IPS DF 4.7 (cell line): ENCODE data around the gene CIDEA.
"Not testable (repeated sequence)": the region's sequence is repeated elsewhere in the genome, so short reads cannot be mapped to it uniquely, and the experiment has no call there.

Source experiments
- DNase-seq: peaks from one replicate; pipeline ENCODE4 v3.0.0-alpha.2; 2013; ENCODE audit warnings: low spot score; ENCODE audit errors: extremely low read depth

CIDEA gene

DNA sequence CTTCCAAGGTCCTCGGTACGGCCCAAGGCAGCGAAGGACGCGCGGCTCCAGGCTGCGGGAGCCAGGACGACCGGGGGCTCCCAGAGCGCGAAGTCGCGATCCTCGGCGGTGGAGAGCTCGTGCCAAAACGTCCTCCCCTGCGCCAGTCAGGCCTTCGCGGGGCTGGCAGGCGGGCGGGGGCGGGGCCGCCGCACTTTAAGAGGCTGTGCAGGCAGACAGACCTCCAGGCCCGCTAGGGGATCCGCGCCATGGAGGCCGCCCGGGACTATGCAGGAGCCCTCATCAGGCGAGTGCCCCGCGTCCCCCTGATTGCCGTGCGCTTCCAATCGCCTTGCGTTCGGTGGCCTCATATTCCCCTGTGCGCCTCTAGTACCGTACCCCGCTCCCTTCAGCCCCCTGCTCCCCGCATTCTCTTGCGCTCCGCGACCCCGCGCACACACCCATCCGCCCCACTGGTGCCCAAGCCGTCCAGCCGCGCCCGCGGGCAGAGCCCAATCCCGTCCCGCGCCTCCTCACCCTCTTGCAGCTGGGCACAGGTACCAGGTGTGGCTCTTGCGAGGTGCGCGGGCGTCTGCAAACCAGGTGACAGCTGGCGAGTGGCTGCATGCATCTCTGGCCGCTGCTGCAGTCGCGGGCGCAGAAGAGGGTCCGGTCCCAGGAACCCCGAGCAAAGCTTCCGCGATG is at the start of gene CIDEA:
Gene CIDEA (plus strand): TSS at position 226 of the 684 bp plus-strand sequence. CDS start 23 bp downstream, at position 249.
- DNase-seq: no peak

GRCh38 chr18:12208296-12209153 is 45.6 kb upstream of the CIDEA start:
- not testable (repeated sequence) for DNase-seq

- DNase-seq: not testable (repeated sequence)
These were observed 41.9 kb upstream of the CIDEA start for GRCh38 chr18:12212308-12212707.

- DNase-seq: not testable (repeated sequence)
These were observed 39.7 kb upstream of the CIDEA start for GRCh38 chr18:12214296-12215005.

DNA sequence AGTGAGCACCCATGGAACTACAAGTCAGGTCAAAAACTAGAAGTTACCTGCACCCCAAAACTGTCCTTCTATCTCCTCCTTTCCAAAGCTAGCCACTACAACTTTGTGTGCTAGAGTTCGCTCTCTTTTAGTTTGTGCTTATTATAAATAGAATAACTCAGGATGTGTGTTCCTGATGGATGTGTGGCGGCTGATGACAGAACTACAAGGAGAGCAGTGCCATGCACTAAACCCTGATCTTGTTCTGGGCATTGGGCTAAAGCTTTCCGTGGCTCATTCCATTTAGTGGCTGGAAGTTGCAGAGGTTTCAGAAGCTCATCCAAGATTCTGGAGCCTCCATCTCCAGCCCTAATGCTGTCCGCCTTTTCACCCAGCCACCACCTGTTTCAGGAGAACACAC is 37.7 kb upstream of the CIDEA start:
- DNase-seq: not testable (repeated sequence)

DNA sequence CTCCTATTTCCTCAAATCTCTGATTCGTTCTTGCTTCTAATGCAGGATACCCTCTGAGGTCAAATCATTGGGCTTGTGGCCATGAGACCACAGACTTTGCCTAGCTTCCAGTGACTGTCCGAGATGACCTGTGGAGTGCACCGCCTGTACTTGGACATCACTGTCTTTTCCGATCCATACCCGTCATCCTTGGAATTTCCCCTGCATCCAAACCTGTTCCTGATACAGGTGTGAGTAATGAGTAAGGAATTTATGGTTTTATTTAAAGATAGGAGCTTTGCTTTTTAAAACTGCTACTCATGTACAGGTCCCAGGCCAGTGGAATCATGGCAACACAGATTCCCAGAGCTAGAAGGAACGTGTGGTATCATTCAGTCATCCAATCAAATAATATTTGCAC is 35.6 kb upstream of the CIDEA start:
- DNase-seq: not testable (repeated sequence)

GRCh38 chr18:12222041-12222440 is 32.1 kb upstream of the CIDEA start:
- DNase-seq: not testable (repeated sequence)

GRCh38 chr18:12223326-12223725 is 30.8 kb upstream of the CIDEA start:
- not testable (repeated sequence) for DNase-seq

GRCh38 chr18:12226807-12227206 is 27.4 kb upstream of the CIDEA start:
- DNase-seq: not testable (repeated sequence)

GRCh38 chr18:12227399-12228186 is 26.6 kb upstream of the CIDEA start:
- not testable (repeated sequence) for DNase-seq

DNA sequence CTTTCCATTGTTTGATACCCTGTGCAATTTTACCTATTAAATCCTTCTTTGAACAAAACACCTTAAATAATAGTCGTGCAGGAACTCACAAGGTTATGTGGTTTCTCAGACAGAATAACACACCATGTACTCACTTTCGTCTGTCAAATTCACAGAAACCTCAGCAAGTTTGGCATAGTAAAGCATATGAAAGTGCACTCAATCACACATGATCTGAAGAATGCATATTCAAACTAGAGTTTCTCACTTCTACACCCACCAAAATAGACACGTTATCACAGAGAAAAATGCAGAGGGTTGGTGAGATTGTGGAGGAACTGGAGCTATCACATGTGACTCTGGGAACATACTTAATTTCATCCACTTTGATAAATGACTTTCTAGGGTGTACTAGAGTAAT is 25.9 kb upstream of the CIDEA start:
- not testable (repeated sequence) for DNase-seq

- not testable (repeated sequence) for DNase-seq
These were observed 23.6 kb upstream of the CIDEA start for GRCh38 chr18:12230561-12230960.

DNA sequence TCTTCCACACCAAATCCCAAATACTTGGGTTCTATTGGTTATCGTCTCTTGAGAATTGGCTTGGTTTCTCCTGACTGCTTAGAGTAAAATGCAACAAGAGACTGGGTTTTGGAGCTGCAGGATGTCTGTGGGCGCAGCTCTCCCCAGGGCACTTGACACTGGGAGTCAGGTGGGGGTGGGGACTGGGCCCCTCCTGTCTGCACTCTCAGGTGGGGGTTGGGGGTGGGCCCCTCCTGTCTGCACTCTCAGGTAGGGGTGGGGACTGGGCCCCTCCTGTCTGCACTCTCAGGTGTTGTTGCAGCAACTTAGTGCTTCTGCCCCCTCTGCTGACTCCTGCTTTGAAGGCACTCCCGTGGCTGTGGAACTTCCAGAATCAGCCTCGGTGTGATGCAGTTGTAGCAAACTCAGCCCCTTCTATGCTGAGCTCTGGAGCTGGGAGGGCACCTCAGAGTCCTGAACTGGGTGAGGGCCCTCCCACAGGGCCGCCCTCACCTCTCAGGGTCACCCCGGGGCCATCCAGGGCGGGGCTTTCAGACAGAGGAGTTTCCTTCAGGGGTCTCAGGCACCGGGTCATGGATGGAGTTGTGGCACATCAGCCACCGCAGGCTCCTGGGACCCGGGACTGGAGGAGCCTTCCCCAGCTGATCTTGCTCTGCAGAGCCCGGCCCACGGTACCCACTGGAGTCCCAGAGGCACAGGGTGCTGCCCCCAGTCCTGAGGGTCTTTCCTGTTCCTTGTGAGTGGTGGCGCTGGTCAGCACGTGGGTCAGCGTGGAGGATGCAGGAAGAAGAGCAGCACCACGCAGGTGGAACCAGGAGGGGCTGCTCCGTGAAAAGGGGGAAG is 22.9 kb upstream of the CIDEA start:
- DNase-seq: no peak

DNA sequence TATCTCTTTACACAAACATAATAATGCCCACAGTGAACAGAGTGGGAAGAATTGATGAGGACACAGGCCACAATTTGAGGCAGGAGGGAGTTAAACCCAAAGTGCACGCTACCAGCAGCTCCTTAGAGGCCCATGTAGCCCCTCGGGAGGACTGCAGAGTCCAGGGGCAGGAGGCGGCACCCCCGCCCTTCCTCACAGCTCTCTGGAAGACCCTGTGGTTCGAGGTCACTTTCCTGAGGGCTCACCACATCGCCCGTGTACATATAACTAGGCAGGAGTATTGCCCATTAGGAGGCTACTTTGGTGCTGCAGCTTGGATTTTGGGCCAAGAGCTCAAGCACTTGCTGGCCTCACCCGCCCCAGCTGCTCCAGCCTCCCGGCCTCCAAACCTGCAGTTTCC is 22.2 kb upstream of the CIDEA start:
- no peak for DNase-seq

DNA sequence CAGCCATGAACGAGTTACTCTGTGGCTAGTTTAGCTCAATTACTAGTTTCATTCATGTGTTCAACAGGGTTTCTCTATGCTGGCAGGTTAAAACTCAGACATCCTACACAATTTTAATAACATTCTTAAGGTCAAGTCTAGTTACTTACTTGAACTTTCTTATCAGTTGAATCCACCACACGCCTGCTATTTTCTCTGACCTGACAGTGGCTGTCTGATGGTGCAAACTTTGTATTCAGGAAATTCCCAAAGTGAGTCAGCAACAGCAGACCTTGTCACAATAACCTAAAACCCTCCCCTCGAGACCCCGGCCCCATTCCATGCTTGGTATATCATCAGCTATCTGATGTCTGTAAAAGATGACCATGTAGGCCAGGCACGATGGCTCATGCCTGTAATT is 20.8 kb upstream of the CIDEA start:
- no peak for DNase-seq

GRCh38 chr18:12234451-12235190 is 19.5 kb upstream of the CIDEA start:
- DNase-seq: no peak

DNA sequence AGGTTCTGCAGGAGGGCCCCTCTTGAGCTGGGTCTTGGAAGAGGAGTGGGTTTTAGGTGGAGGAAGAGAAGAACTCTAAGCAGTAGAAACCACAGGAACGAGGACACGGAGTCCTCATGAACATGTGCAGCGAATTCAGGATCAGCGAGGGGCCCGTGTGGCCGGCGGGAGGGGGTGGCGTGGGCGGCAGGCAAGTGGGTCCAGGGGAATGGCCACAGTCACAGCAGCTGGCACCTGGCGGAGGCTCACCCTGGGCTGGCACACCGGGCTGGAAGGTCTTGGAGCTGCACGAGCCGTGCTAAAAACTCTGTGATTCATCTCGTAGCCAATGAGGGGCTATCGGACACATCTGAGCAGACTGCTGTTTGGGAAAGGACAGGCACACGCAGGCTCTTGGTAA is 18.0 kb upstream of the CIDEA start:
- no peak for DNase-seq

DNA sequence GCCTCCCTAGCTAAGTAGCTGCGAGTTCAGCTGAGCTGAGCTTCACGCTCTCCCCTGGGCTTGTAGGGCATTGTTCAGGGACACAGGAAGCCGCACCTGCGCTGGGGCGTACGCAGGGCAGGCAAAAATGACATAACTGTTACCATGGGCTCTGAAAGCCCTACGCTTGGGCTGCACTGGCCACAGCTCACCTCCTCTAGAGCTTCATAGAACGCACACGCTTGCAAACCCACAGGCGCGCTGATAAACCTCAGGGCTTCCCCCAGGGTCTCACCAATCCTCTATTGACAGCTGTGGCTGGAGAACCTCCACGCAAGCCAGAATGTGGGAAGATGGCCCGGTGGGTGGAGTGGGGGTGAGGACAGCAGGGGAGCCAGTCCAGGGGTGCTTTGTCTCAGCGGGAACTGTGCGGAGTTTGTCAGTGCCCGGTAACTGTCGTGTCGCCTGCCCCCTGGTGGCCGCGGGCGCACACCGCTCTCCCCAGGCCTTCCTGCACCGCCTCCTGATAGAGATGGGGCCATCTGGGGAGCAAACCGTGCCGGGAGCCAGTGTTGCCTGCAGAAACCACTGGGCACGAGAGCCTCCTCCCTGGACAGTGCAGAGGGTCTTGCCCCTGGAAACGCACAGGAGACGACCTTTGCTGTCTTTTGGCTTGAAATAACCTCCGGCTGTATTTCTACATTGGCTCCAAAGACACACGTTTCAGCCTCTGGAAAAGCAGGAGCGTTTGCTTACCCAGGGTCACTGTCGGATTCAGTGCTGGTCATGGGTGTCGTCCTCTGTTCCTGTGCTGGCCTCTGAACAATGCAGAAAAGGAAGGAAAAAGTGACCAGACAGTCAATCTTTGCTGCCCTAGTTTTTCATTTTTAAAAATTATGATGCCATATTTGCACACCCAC is 17.0 kb upstream of the CIDEA start:
- DNase-seq: no peak
